Esophagus squamous epithelium (tissue), 5 donors: ENCODE results near the gene OTOA. TPM values are rescaled to one million over a fixed set of nuclear protein-coding genes. Genes with fewer than 3 reads are reported as not detected.
"Not testable (repeated sequence)": the region's sequence is repeated elsewhere in the genome, so short reads cannot be mapped to it uniquely, and the experiment has no call there.

Experiments
- DNase-seq: peaks from one replicate; lab custom pipeline; 2025; lab: John Stamatoyannopoulos, UW
- H3K27ac ChIP-seq, 4 donors: fragments of 200-600 bp; sonication (generic); one replicate each; pipeline ENCODE4 v1.5.1; 2016 to 2019; ENCODE audit warnings: mild to moderate bottlenecking in 1 of 4
- H3K27me3 ChIP-seq, 4 donors: fragments of 200-600 bp; sonication (generic); 1 replicate in 3 of 4; 2 replicates in 1 of 4; pipeline versions ENCODE4 v1.5.1 to v1.6.0; 2017 to 2021; ENCODE audit warnings: antibody characterized with exemption in 1 of 4
- H3K36me3 ChIP-seq, 3 donors: fragments of 200-600 bp; sonication (generic); one replicate each; pipeline ENCODE4 v1.5.1; 2016 to 2019
- H3K4me1 ChIP-seq, 3 donors: fragments of 200-600 bp; sonication (generic); one replicate each; pipeline ENCODE4 v1.5.1; 2017 to 2019
- H3K4me3 ChIP-seq, 4 donors: fragments of 200-600 bp; sonication (generic); 1 replicate in 3 of 4; 2 replicates in 1 of 4; pipeline ENCODE4 v1.5.1; 2016 to 2019; ENCODE audit warnings: mild to moderate bottlenecking in 2 of 4, moderate library complexity in 1 of 4
- H3K9me3 ChIP-seq, 3 donors: fragments of 200-600 bp; sonication (generic); one replicate each; pipeline ENCODE4 v1.5.1; 2016 to 2019
- POLR2A ChIP-seq, 4 donors: fragments of 450-650 bp; IDR thresholded peaks; one replicate each; pipeline ENCODE4 v1.6.1; 2017; ENCODE audit warnings: antibody characterized with exemption in 4 of 4, mild to moderate bottlenecking in 4 of 4, moderate library complexity in 3 of 4
- WGBS, 2 donors: methylation state at CpG; one replicate each; pipeline ENCODE4 v1.1.5; 2018; 5-methylcytosine and 5-hydroxymethylcytosine counted together
- intact Hi-C: fragments of 100-400 bp; cut with DNase I; formaldehyde crosslinking; loops from one replicate; pipeline ENCODE4 v1.15.0; 2022
- total RNA-seq, 4 donors: library from RNA; depleted of rRNA; stranded (reverse); fragments of >200 nt; gene quantifications; one replicate each; pipeline ENCODE4 v1.1.0, GENCODE V29; 2016
- TF ChIP-seq, protein P1 (sequence below), 6 experiments: fragments of 450-650 bp in 4 of 6; fragments of 200-600 bp in 2 of 6; sonication (generic) in 2 of 6; IDR thresholded peaks; one replicate each; pipeline ENCODE4 v1.5.1; 2016 to 2019; ENCODE audit warnings: antibody characterized with exemption in 6 of 6, mild to moderate bottlenecking in 4 of 6, moderate library complexity in 4 of 6
- donor health status: DM: yes; HTN: yes; CAD: no.

Gene OTOA
- total RNA-seq, 4 donors from 2014 or later = 0.11 to 0.38 TPM; not detected in 2

DNA sequence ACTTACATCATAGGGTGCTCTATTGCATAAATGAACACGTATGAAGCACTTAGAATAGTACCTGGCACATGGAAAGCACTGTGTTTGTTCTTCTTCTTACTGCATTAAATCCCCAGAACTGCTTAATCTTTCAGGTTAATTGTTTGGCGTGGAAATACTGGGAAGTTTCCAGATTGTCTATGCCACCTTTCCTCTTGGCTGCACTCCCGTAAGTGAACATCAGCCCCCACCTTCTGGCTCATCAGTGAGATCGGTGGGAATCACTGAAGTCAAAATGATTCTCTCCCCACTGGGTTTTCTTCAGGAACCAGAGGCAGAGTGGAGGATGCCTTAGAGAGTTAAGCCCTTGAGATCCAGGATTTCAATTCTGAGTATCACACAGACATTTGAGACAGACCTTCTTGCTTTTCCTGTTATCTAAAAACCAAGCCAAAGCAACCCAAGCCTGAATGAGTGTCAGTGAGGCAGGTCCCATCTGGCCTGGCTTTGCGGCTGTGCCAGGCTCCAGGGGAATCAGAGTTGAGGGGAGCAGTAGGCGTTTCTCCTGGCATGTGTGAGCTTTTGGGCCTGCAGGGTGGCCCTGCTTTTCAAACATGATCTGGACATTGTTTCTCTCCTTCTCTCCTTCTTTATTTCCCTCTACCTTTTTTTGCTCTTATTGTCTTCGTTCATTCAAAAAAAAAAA lies 59.1 kb downstream of the OTOA start:
- Histone ChIP-seq H3K27ac (peak overlapping the region in 1 of 4 donors; percentile 47), H3K9me3 (no peaks in the 10 kb centered on the region), H3K36me3 (no peaks in the 10 kb centered on the region), H3K27me3 (no peaks in the 10 kb centered on the region), H3K4me1 (peaks cover 4 to 13% (median 5%) of the 10 kb centered on the region in 3 donors), H3K4me3 (no peak overlapping the region)
- DNase-seq = no peak
- TF ChIP-seq, protein P1, sequence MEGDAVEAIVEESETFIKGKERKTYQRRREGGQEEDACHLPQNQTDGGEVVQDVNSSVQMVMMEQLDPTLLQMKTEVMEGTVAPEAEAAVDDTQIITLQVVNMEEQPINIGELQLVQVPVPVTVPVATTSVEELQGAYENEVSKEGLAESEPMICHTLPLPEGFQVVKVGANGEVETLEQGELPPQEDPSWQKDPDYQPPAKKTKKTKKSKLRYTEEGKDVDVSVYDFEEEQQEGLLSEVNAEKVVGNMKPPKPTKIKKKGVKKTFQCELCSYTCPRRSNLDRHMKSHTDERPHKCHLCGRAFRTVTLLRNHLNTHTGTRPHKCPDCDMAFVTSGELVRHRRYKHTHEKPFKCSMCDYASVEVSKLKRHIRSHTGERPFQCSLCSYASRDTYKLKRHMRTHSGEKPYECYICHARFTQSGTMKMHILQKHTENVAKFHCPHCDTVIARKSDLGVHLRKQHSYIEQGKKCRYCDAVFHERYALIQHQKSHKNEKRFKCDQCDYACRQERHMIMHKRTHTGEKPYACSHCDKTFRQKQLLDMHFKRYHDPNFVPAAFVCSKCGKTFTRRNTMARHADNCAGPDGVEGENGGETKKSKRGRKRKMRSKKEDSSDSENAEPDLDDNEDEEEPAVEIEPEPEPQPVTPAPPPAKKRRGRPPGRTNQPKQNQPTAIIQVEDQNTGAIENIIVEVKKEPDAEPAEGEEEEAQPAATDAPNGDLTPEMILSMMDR (IDR thresholded peaks at IDR 0.05) = no peak
- no peak for TF ChIP-seq POLR2A (IDR thresholded peaks at IDR 0.05)
- 17 to 43% methylated on average over 7 of the region's 7 CpGs for WGBS, 2 donors
- intact Hi-C loops = no loop called here

DNA sequence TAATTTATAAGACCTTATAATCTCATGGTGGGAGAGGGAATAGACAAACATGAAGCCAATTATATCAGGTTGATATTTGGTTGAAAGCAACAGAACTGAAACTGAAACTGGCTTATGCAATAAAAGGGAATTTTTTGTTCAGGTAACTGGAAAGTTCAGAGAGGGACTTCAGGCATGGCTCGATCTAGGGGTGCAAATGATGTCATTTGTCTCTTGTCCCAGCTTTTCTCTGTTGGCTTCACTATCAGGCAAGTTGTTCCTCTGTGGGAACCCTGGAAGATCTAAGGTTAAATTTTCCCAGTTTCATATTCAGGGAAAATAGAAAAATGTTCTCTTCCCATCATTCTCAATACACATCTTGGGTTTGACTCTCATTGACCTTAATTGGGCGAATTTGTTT lies 59.8 kb downstream of the OTOA start:
- no peak overlapping the region for H3K4me3 ChIP-seq
- WGBS, 2 donors = 60 to 68% methylated on average over 2 of the region's 2 CpGs
- H3K36me3 ChIP-seq = no peaks in the 10 kb centered on the region
- no peak for DNase-seq
- no peaks in the 10 kb centered on the region for H3K9me3 ChIP-seq
- no peak overlapping the region for H3K27ac ChIP-seq
- no peak for TF ChIP-seq POLR2A (IDR thresholded peaks at IDR 0.05)
- TF ChIP-seq, protein P1 (IDR thresholded peaks at IDR 0.05) = no peak
- intact Hi-C loops = no loop called here
- H3K27me3 ChIP-seq = no peaks in the 10 kb centered on the region
- H3K4me1 ChIP-seq = peaks cover 4 to 13% (median 5%) of the 10 kb centered on the region in 3 donors

DNA sequence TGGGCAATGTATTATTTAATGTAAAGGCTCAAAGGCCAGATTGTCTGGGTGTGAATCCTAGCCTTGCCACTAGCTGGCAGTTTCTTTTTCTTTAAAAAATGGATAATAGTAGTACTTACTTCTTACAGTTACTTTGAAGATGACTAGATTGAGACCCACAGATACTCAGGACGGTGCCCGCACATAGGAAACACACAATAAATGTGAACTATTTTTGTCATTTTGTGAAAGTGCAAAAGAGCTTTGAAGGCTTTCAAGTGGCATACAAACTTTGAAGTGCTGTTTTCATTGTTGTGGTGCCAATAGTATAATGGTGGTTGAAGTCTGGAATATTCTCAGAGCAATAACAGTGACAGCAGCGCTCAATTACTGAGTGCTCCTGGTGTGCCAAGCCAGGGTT lies 63.6 kb downstream of the OTOA start:
- Histone ChIP-seq H3K27me3 (no peaks in the 10 kb centered on the region), H3K4me3 (no peak overlapping the region), H3K36me3 (no peaks in the 10 kb centered on the region), H3K4me1 (peaks cover 4 to 13% (median 5%) of the 10 kb centered on the region in 3 donors), H3K9me3 (no peaks in the 10 kb centered on the region), H3K27ac (no peak overlapping the region)
- TF ChIP-seq POLR2A (IDR thresholded peaks at IDR 0.05) = no peak
- TF ChIP-seq, protein P1 (IDR thresholded peaks at IDR 0.05) = no peak
- DNase-seq = no peak
- intact Hi-C loops = no loop called here
- WGBS, 2 donors = 89 to 91% methylated on average over 3 of the region's 3 CpGs

DNA sequence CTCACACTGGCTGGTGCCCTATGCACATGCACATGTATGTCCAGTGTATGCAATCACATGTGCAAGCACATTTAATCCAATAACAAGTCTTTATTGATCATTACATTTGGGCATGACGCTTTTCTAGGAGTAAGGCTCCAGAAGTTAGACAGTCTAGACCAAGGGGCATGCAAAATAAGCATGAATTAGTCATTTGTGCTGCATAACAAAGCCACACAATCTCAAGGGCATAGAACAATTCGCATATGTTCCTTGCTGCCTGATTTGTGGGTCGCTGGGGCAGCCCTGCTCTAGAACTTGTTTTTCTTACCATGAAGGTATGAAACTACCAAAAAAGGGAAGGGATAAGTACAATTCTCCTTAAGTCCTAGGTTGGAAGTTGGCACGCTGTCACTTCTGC lies 67.5 kb downstream of the OTOA start:
- H3K36me3 ChIP-seq, DNase-seq, H3K4me1 ChIP-seq, H3K9me3 ChIP-seq, H3K27me3 ChIP-seq, H3K27ac ChIP-seq, intact Hi-C loops, H3K4me3 ChIP-seq: not testable (repeated sequence)
- WGBS, 2 donors = 66 to 75% methylated on average over 4 of the region's 4 CpGs

DNA sequence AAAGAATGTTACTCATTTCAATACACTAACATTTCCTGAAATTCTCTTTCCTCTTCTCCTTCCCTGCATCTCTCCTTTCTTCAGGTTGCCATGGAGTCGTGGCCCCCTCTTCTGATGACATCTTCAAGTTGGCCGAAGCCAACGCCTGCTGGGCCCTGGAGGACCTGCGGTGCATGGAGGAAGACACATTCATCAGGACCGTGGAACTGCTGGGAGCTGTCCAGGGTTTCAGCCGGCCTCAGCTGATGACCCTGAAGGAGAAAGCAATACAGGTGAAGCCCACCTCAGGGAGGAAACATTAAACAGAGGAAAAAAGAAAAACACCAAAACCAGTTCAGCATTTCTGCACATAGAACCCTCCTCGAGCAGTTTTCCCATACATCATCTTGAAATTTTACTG lies 76.9 kb downstream of the OTOA start:
- H3K4me3 ChIP-seq, H3K4me1 ChIP-seq, H3K27me3 ChIP-seq, H3K36me3 ChIP-seq, intact Hi-C loops, DNase-seq, H3K27ac ChIP-seq, H3K9me3 ChIP-seq: not testable (repeated sequence)
- no CpG with 5 or more reads among the region's 7 CpGs for WGBS, 2 donors

DNA sequence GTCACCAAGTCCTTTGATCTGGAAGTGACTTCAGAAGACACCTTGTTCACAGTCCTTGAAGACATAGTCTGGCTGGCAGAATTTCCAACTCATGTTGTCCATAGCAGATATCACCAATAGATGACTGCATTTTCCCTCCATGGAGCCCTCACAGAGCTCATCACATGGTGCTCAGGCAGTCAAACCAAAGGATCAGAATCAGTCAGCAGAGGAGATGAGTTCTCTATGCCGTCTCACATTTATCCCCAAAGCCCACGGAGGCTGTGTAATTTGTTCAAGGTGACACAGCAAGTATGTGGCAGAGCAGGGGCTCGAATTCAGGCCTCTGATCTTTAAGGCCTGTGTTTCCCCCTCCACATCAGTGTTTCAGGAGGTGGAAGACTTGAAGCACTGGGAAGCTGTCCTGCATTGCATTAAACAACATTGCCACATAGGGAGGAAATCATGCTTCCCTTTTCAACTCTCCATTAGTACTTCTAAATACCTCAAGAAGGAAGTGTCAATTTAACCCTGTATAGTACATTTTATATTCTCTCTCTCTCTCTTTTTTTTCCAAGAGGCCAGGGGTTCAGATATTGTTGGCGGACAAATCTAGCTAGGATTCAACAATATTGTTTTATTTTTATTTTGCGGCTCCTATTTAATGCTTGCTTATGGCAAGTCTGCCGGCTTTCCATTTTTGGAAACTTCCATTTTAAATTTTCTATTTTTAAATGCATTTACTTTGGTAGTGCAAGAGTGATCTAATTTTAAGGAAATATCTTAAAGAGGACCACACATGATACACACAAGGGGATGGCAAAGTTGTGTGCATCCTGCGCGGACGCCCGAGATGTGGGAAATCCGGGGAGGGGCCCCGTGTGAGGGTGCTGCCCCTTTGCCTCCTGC lies 92.7 kb downstream of the OTOA start:
- H3K4me3 ChIP-seq, H3K27ac ChIP-seq, H3K36me3 ChIP-seq, DNase-seq, H3K27me3 ChIP-seq, H3K4me1 ChIP-seq, H3K9me3 ChIP-seq, intact Hi-C loops: not testable (repeated sequence)
- whole genome bisulfite sequencing, 2 donors = 42 to 52% methylated on average over 3 to 5 of the region's 12 CpGs

DNA sequence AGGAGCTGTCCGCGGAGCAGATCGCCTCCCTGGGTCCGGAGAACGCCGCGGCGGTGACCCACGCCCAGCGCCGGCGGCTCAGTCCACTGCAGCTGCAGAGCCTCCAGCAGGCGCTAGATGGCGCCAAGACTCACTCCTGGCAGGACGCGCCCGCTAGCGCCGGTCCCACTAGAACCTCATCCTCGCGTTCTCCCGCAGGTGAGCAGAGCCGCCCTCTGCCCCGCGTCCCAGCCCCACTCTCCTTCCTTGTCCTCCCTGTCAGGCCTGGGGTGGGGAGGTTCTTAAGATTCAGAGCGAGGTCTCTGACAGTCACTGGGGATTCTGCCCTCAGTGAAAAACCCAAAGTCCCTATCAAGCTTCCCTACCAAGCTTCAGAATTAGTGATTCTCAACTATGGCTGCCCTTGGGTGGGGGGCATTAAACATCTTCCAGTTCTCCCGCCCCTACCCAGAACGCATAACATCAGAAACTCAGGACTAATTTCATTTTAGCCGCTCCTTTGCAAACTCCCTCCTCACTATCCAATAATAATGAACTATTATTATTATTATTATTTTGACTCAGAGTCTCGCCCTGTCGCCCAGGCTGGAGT lies 93.4 kb downstream of the OTOA start:
- H3K9me3 ChIP-seq, H3K4me3 ChIP-seq, intact Hi-C loops, H3K4me1 ChIP-seq, H3K36me3 ChIP-seq, DNase-seq, H3K27me3 ChIP-seq, H3K27ac ChIP-seq: not testable (repeated sequence)
- WGBS, 2 donors = no CpG with 5 or more reads among the region's 31 CpGs

DNA sequence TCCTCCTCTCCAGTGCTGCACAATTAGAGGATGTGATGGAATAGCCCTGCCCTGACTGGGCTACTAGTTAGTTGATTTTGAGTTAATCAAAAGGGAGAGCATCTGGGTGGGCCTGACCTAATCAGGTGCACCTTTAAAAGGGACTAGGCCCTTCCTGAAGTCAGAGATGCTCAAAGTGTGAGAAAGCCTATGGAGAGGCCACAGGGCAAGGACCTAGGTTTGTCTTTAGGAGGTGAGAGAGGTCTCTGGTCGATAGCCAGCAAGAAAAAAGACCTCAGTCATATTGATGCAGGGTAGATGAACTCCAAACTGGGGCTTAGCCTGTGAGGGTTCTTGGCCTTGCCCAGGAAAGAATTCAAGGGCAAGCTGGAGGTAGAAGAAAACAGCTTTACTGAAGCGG lies 104.5 kb downstream of the OTOA start:
- DNase-seq, H3K27me3 ChIP-seq, H3K36me3 ChIP-seq, intact Hi-C loops, H3K4me3 ChIP-seq, H3K27ac ChIP-seq, H3K9me3 ChIP-seq, H3K4me1 ChIP-seq: not testable (repeated sequence)
- 87 to 100% methylated on average over 1 of the region's 2 CpGs for WGBS, 2 donors

DNA sequence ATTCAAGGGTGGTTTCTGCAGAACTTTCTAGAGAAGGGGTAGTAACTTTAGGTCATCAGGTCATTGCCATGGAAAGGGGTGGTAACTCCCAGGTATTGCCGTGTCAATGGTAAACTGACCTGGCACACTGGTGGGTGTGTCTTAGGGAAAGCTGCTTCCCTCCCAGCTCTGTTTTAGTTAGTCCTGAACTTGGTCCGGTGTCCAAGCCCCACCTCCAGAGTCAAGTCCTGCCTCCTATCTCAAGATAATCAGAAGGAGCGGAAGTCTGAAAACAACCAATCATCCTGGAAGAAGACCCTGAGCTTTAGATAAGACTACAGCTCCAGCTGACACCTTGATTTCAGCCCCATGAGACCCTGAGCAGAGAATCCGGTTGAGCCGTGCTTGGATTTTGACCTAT lies 105.0 kb downstream of the OTOA start:
- H3K4me1 ChIP-seq, H3K9me3 ChIP-seq, DNase-seq, H3K36me3 ChIP-seq, H3K27me3 ChIP-seq, H3K4me3 ChIP-seq, intact Hi-C loops, H3K27ac ChIP-seq: not testable (repeated sequence)
- no CpG with 5 or more reads among the region's 5 CpGs for WGBS, 2 donors
